Upper lobe of right lung (tissue), 1 donor: ENCODE data around the gene PEPD. TPM values are rescaled to one million over a fixed set of nuclear protein-coding genes. Genes with fewer than 3 reads are reported as not detected.

ENCODE experiments used
- ATAC-seq: fragments of 200-7000 bp; cut with Tn5 transposase; one replicate; pipeline ENCODE4 v1.9.1; 2020; ENCODE audit warnings: mild to moderate bottlenecking, moderate library complexity
- DNase-seq: peaks from one replicate; pipeline ENCODE4 v3.0.0-alpha.2; 2020
- H3K27ac ChIP-seq: fragments of 200-600 bp; one replicate; pipeline ENCODE4 v1.8.0; 2022
- H3K27me3 ChIP-seq: fragments of 200-600 bp; one replicate; pipeline ENCODE4 v1.8.0; 2022; ENCODE audit warnings: mild to moderate bottlenecking
- H3K36me3 ChIP-seq: fragments of 200-600 bp; one replicate; pipeline ENCODE4 v1.8.0; 2022
- H3K4me1 ChIP-seq: fragments of 200-600 bp; one replicate; pipeline ENCODE4 v1.8.0; 2022
- H3K4me3 ChIP-seq: fragments of 200-600 bp; one replicate; pipeline ENCODE4 v1.8.0; 2022; ENCODE audit warnings: mild to moderate bottlenecking
- H3K9me3 ChIP-seq: fragments of 200-600 bp; one replicate; pipeline ENCODE4 v1.8.0; 2022
- intact Hi-C: fragments of 100-400 bp; cut with DNase I; formaldehyde crosslinking; loops from one replicate; pipeline ENCODE4 v1.11.0; 2022
- total RNA-seq: library from RNA; stranded (reverse); fragmentation: NEBNext Ultra II Directional; extraction: Animal tissue kit (Norgen Biotek cat#: 25700); gene quantifications from one replicate; pipeline ENCODE4 v1.2.1, GENCODE V29; 2021
- TF ChIP-seq, protein P1 (sequence below): fragments of 200-600 bp; IDR thresholded peaks from one replicate; pipeline ENCODE4 v1.8.0; 2022; ENCODE audit warnings: antibody characterized with exemption
- donor health status: DM: no; HTN: yes; CAD: no; lungs with severe emphysema.

The PEPD gene
- total RNA-seq, 1 donor from 2014 or later, result 78.4 TPM

GRCh38 chr19:33511346-33511745 lies 10.2 kb downstream of the PEPD start:
- Histone ChIP-seq H3K4me1 (peaks cover 5% of the 10 kb centered on the region), H3K4me3 (no peak overlapping the region), H3K27me3 (no peaks in the 10 kb centered on the region), H3K27ac (no peak overlapping the region), H3K36me3 (peaks cover 24% of the 10 kb centered on the region), H3K9me3 (no peaks in the 10 kb centered on the region)
- intact Hi-C loops, result no loop called here
- no peak for DNase-seq
- TF ChIP-seq, protein P1, sequence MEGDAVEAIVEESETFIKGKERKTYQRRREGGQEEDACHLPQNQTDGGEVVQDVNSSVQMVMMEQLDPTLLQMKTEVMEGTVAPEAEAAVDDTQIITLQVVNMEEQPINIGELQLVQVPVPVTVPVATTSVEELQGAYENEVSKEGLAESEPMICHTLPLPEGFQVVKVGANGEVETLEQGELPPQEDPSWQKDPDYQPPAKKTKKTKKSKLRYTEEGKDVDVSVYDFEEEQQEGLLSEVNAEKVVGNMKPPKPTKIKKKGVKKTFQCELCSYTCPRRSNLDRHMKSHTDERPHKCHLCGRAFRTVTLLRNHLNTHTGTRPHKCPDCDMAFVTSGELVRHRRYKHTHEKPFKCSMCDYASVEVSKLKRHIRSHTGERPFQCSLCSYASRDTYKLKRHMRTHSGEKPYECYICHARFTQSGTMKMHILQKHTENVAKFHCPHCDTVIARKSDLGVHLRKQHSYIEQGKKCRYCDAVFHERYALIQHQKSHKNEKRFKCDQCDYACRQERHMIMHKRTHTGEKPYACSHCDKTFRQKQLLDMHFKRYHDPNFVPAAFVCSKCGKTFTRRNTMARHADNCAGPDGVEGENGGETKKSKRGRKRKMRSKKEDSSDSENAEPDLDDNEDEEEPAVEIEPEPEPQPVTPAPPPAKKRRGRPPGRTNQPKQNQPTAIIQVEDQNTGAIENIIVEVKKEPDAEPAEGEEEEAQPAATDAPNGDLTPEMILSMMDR, result no peak
- no peak for ATAC-seq

DNA sequence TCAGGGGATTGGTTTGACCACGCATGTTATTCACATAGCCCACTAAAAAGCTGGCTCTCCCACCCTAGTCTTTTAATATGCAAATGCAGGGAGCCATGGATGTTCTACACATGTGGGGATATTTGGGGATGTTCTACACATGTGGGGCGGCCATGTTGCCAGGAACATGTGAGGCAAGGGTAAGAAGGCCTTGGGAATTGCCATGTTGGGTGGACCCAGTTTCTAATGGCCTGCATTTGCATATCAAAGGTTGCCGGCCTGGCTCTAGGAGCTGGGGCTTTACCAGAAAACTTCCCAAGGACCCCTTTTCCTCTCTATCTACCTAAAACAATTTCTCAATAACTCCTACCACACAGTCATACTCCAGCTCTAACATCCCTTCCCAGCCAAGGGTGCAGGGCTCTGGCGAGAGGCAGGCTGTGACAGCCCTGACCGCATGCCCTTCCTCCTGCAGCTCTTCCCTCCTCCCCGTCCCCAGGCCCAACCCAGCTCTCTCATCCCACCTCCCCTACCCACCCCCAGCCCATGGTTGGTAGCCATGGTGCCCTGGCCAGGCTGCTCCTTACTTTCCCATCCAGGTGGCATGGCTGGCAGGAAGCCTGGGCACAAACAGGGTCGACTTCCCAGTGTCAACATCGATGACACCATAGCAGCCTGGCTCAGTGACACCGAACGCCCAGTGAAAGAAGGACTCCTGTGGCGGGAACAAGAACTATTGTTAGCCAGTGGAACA lies 11.0 kb downstream of the PEPD start:
- no peaks in the 10 kb centered on the region for H3K27me3 ChIP-seq
- DNase-seq, result no peak
- ATAC-seq, result no peak

DNA sequence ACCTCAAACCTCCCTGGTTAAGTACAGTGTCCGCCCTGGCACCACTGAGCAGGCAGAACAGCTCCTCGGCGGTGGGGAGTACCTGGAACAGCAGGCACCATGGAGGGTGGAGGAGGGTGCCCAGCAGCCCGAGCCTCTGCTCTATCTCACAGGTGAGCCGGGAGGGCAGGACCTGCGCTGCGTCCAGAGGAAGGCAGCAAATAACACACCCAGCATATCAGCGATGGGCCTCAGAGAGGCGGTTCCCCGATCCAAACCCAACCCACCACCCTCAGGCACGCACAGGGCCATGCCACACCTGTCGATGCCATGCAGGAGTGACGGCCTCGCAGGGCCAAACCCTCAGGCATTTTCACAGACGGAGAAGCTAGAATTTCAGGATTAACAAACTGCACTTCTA lies 11.8 kb downstream of the PEPD start:
- ATAC-seq, result no peak
- Histone ChIP-seq H3K4me3 (no peak overlapping the region), H3K4me1 (no peaks in the 10 kb centered on the region), H3K27me3 (no peaks in the 10 kb centered on the region), H3K9me3 (no peaks in the 10 kb centered on the region), H3K36me3 (peaks cover 24% of the 10 kb centered on the region), H3K27ac (no peak overlapping the region)
- no peak for DNase-seq
- intact Hi-C loops, result no loop called here
- TF ChIP-seq, protein P1, result no peak

More for the DNA sequence above, 11.0 kb downstream of the PEPD start:
- Histone ChIP-seq H3K36me3 (peaks cover 24% of the 10 kb centered on the region), H3K9me3 (no peaks in the 10 kb centered on the region), H3K4me1 (peaks cover 5% of the 10 kb centered on the region), H3K27ac (no peak overlapping the region), H3K4me3 (no peak overlapping the region)
- intact Hi-C loops, result no loop called here
- TF ChIP-seq, protein P1, result no peak

- intact Hi-C loops, result no loop called here
- no peak overlapping the region for H3K4me3 ChIP-seq
- no peaks in the 10 kb centered on the region for H3K27me3 ChIP-seq
- H3K27ac ChIP-seq, result no peak overlapping the region
- TF ChIP-seq, protein P1, result no peak
- ATAC-seq, result no peak
- no peaks in the 10 kb centered on the region for H3K4me1 ChIP-seq
- DNase-seq, result no peak
- no peaks in the 10 kb centered on the region for H3K9me3 ChIP-seq
- peaks cover 27% of the 10 kb centered on the region for H3K36me3 ChIP-seq
These were observed 12.5 kb downstream of the PEPD start for GRCh38 chr19:33508941-33509614.

DNA sequence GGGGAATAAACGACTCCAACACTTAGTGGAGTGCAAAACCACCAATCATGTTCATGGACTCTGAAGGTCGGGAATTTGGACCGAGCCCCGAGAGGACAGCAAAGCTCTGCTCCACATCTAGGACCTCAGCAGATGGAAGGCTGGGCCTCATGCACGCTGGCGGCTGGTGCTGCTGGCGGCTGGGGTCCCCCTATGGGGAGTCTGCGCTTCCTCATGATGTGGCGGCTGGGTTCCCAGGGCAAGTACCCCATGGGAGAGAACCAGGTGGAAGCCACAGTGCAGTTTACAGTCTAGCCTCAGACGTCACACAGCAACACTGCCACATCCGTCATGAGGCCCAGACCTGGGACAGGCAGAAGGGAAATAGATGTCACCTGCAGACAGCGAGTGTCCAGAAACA lies 13.2 kb downstream of the PEPD start:
- no peaks in the 10 kb centered on the region for H3K27me3 ChIP-seq
- DNase-seq (no peak), ATAC-seq (no peak)
- no peaks in the 10 kb centered on the region for H3K9me3 ChIP-seq
- no peak overlapping the region for H3K4me3 ChIP-seq
- TF ChIP-seq, protein P1, result no peak
- H3K27ac ChIP-seq, result no peak overlapping the region
- intact Hi-C loops, result no loop called here
- H3K36me3 ChIP-seq, result peaks cover 30% of the 10 kb centered on the region
- H3K4me1 ChIP-seq, result no peaks in the 10 kb centered on the region
